Natural killer cell (primary cell): ENCODE measurements around the gene CSNK1G2. TPM values are rescaled to one million over a fixed set of nuclear protein-coding genes. Genes with fewer than 3 reads are reported as not detected.

Experiments used
- ATAC-seq, 3 donors: fragments of 150-1000 bp in 2 of 3; fragments of 200-7000 bp in 1 of 3; cut with Tn5 transposase; 1 replicate in 1 of 3; 2 replicates in 2 of 3; pipeline ENCODE4 v1.10.0; 2021; ENCODE audit warnings: mild to moderate bottlenecking in 2 of 3, moderate library complexity in 2 of 3
- DNase-seq, 2 donors: peaks; one replicate each; pipeline versions ENCODE4 v3.0.0 to v3.0.0-alpha.2; 2013 to 2021; ENCODE audit warnings: mixed read lengths in 1 of 2
- H3K27ac ChIP-seq: one replicate; pipeline ENCODE4 v1.5.1; 2013; ENCODE audit warnings: mild to moderate bottlenecking, low read length
- H3K27me3 ChIP-seq: one replicate; pipeline ENCODE4 v1.6.1; 2013; ENCODE audit warnings: low read length; ENCODE audit not compliant: control insufficient read depth, insufficient read depth
- H3K36me3 ChIP-seq: one replicate; pipeline ENCODE4 v1.6.1; 2013; ENCODE audit warnings: low read length; ENCODE audit not compliant: control insufficient read depth, insufficient read depth
- H3K4me1 ChIP-seq: one replicate; pipeline ENCODE4 v1.6.1; 2013; ENCODE audit warnings: low read length; ENCODE audit not compliant: control insufficient read depth, insufficient read depth
- H3K4me3 ChIP-seq: one replicate; pipeline ENCODE4 v1.5.1; 2013; ENCODE audit warnings: low read length
- H3K9me3 ChIP-seq: one replicate; pipeline ENCODE4 v1.6.1; 2013; ENCODE audit warnings: low read length; ENCODE audit not compliant: control insufficient read depth, insufficient read depth
- H3K27ac Mint-ChIP-seq, 2 donors: one replicate each; pipeline ENCODE4 v1.8.0; 2022; ENCODE audit warnings: mild to moderate bottlenecking in 2 of 2, mixed read lengths in 2 of 2, moderate library complexity in 1 of 2
- H3K27me3 Mint-ChIP-seq, 2 donors: one replicate each; pipeline ENCODE4 v1.8.0; 2022; ENCODE audit warnings: low read depth in 2 of 2, mixed read lengths in 2 of 2
- H3K36me3 Mint-ChIP-seq: one replicate; pipeline ENCODE4 v1.8.0; 2022; ENCODE audit warnings: mixed read lengths
- H3K4me1 Mint-ChIP-seq, 2 donors: one replicate each; pipeline ENCODE4 v1.8.0; 2022; ENCODE audit warnings: mixed read lengths in 2 of 2
- H3K4me3 Mint-ChIP-seq: one replicate; pipeline ENCODE4 v1.8.0; 2022; ENCODE audit warnings: mild to moderate bottlenecking, moderate library complexity, mixed read lengths
- H3K9me3 Mint-ChIP-seq, 2 donors: one replicate each; pipeline ENCODE4 v1.8.0; 2022; ENCODE audit warnings: mixed read lengths in 2 of 2
- CTCF ChIP-seq: fragments of 200-600 bp; IDR thresholded peaks from one replicate; pipeline ENCODE4 v1.8.0; 2022; ENCODE audit warnings: antibody characterized with exemption
- WGBS: methylation state at CpG from one replicate; pipeline ENCODE4 v1.1.7; 2013; ENCODE audit warnings: missing lambda C conversion rate; ENCODE audit not compliant: insufficient coverage; 5-methylcytosine and 5-hydroxymethylcytosine counted together
- intact Hi-C: fragments of 100-400 bp; cut with micrococcal nuclease; formaldehyde crosslinking; loops from one replicate; pipeline ENCODE4 v1.14.2; 2022
- total RNA-seq, 4 donors: library from RNA; stranded (reverse); fragments of 120-200 nt in 1 of 4; gene quantifications; one replicate each; pipeline versions ENCODE4 v1.2.3 to v1.2.4, GENCODE V29; 2013 to 2022

CSNK1G2 gene
- total RNA-seq, 3 donors from 2014 or later (not counting 1 experiment from before 2014, with no cell fraction given), result 138 to 143 (median 139) TPM

GRCh38 chr19:1905110-1905862 is 35.7 kb upstream of the CSNK1G2 start, which contains the start of the genes ADAT3 and SCAMP4:
TSS of gene ADAT3 (plus strand) at chr19:1905399. CDS start at chr19:1912048, 6,649 bp downstream.
TSS of gene SCAMP4 (plus strand) at chr19:1905399. CDS start at chr19:1915020, 9,621 bp downstream.
- Histone ChIP-seq H3K9me3 (no peaks in the 10 kb centered on the region), H3K27ac (peak within 1 kb of the TSS; percentile 69), H3K36me3 (no peaks in the 10 kb centered on the region), H3K27me3 (no peaks in the 10 kb centered on the region), H3K4me3 (peak within 1 kb of the TSS; percentile 54), H3K4me1 (peaks cover 63% of the 10 kb centered on the region)
- peak within 1 kb of the TSS; percentile 92 for H3K4me3 Mint-ChIP-seq
- H3K9me3 Mint-ChIP-seq, result no peaks in the 10 kb centered on the region
- no peaks in the 10 kb centered on the region for H3K36me3 Mint-ChIP-seq
- no peak for TF ChIP-seq CTCF
- H3K27ac Mint-ChIP-seq, result peak within 1 kb of the TSS; percentile 81 to 89
- peaks cover 22 to 33% of the 10 kb centered on the region in 2 donors for H3K4me1 Mint-ChIP-seq
- WGBS, result under 1% methylated on average over 92 of the region's 92 CpGs
- DNase-seq, result peak; percentile 94 to 99
- peak; percentile 94 to 98 (median 96) for ATAC-seq
- H3K27me3 Mint-ChIP-seq, result no peaks in the 10 kb centered on the region
- intact Hi-C loops, result loop anchor here (1.0 to 2.0 kb wide), 2 partner anchors 8 to 20 kb away; partner anchors contain the start of gene ABHD17A

- Histone ChIP-seq H3K9me3 (no peaks in the 10 kb centered on the region), H3K27me3 (no peaks in the 10 kb centered on the region), H3K27ac (peak overlapping the region; percentile 9), H3K4me1 (peaks cover 66% of the 10 kb centered on the region), H3K4me3 (peak overlapping the region; percentile 17), H3K36me3 (no peaks in the 10 kb centered on the region)
- Mint-ChIP-seq H3K9me3 (no peaks in the 10 kb centered on the region), H3K27ac (peak overlapping the region; percentile 81 to 89), H3K4me3 (peak overlapping the region; percentile 92), H3K36me3 (no peaks in the 10 kb centered on the region), H3K27me3 (no peaks in the 10 kb centered on the region), H3K4me1 (peaks cover 25 to 35% of the 10 kb centered on the region in 2 donors)
- no peak for TF ChIP-seq CTCF
- no peak for DNase-seq
- ATAC-seq, result no peak
- intact Hi-C loops, result loop anchor here (1.0 to 2.0 kb wide), 2 partner anchors 9 to 21 kb away; partner anchors contain the start of gene ABHD17A
- WGBS, result 82% methylated on average over 15 of the region's 15 CpGs
Observed at GRCh38 chr19:1905863-1906375, 35.1 kb upstream of the CSNK1G2 start.

GRCh38 chr19:1906985-1907562 is 33.9 kb upstream of the CSNK1G2 start:
- no peak for TF ChIP-seq CTCF
- Histone ChIP-seq H3K9me3 (no peaks in the 10 kb centered on the region), H3K27me3 (no peaks in the 10 kb centered on the region), H3K4me3 (no peak overlapping the region), H3K36me3 (no peaks in the 10 kb centered on the region), H3K4me1 (peaks cover 63% of the 10 kb centered on the region), H3K27ac (no peak overlapping the region)
- intact Hi-C loops, result no loop called here
- H3K36me3 Mint-ChIP-seq, result no peaks in the 10 kb centered on the region
- WGBS, result 98% methylated on average over 10 of the region's 10 CpGs
- H3K4me3 Mint-ChIP-seq, result no peak overlapping the region
- DNase-seq (no peak), ATAC-seq (no peak)
- peak overlapping the region in 1 of 2 donors; percentile 8 for H3K27ac Mint-ChIP-seq
- no peaks in the 10 kb centered on the region for H3K27me3 Mint-ChIP-seq
- no peaks in the 10 kb centered on the region for H3K9me3 Mint-ChIP-seq
- peaks cover 25 to 35% of the 10 kb centered on the region in 2 donors for H3K4me1 Mint-ChIP-seq
